H9 (cell line): Measurements from ENCODE around the gene GOLPH3L. TPM values are rescaled to one million over a fixed set of nuclear protein-coding genes. Genes with fewer than 3 reads are reported as not detected.
"Not testable (repeated sequence)": the region's sequence is repeated elsewhere in the genome, so short reads cannot be mapped to it uniquely, and the experiment has no call there.

Experiments
- DNase-seq: peaks from one replicate; pipeline ENCODE4 v3.0.0-alpha.2; 2017
- H2AFZ ChIP-seq: one replicate; pipeline ENCODE4 v1.6.1; 2013; ENCODE audit warnings: mild to moderate bottlenecking, low read length, control low read depth, moderate library complexity
- H2AK5ac ChIP-seq: 2 replicates; pipeline ENCODE4 v1.6.1; 2013; ENCODE audit warnings: low read length, control low read depth, mixed read lengths; ENCODE audit not compliant: insufficient read length
- H2BK120ac ChIP-seq: one replicate; pipeline ENCODE4 v1.6.1; 2013; ENCODE audit warnings: low read depth, mild to moderate bottlenecking, low read length, control low read depth, inconsistent platforms; ENCODE audit not compliant: poor library complexity, severe bottlenecking
- H2BK12ac ChIP-seq: 2 replicates; pipeline ENCODE4 v1.6.1; 2013; ENCODE audit warnings: low read length, control low read depth, mixed read lengths, low read depth; ENCODE audit not compliant: insufficient read length
- H2BK15ac ChIP-seq: 2 replicates; pipeline ENCODE4 v1.6.1; 2013; ENCODE audit warnings: low read depth, low read length, control low read depth
- H2BK20ac ChIP-seq: one replicate; pipeline ENCODE4 v1.6.1; 2013; ENCODE audit warnings: low read depth, mild to moderate bottlenecking, low read length, control low read depth, inconsistent platforms; ENCODE audit not compliant: poor library complexity, severe bottlenecking
- H2BK5ac ChIP-seq: 2 replicates; pipeline ENCODE4 v1.6.1; 2013; ENCODE audit warnings: low read length, control low read depth, mixed read lengths; ENCODE audit not compliant: insufficient read length
- H3K14ac ChIP-seq: 2 replicates; pipeline ENCODE4 v1.6.1; 2013; ENCODE audit warnings: low read length, control low read depth; ENCODE audit not compliant: insufficient read depth
- H3K18ac ChIP-seq: 2 replicates; pipeline ENCODE4 v1.6.1; 2013; ENCODE audit warnings: low read depth, mild to moderate bottlenecking, mixed read lengths, low read length, control low read depth; ENCODE audit not compliant: insufficient read length
- H3K23ac ChIP-seq: 2 replicates; pipeline ENCODE4 v1.6.1; 2013; ENCODE audit warnings: low read length, control low read depth, mixed read lengths, low read depth; ENCODE audit not compliant: insufficient read length
- H3K23me2 ChIP-seq: 2 replicates; pipeline ENCODE4 v1.6.1; 2013; ENCODE audit warnings: low read depth, mild to moderate bottlenecking, mixed read lengths, low read length, control low read depth; ENCODE audit not compliant: insufficient read length, poor library complexity, severe bottlenecking
- H3K27ac ChIP-seq: 2 replicates; pipeline ENCODE4 v1.5.1; 2013; ENCODE audit warnings: low read length, control low read depth, mixed read lengths, low read depth; ENCODE audit not compliant: insufficient read length
- H3K27me3 ChIP-seq: 2 replicates; pipeline ENCODE4 v1.6.1; 2013; ENCODE audit warnings: low read length, control low read depth, inconsistent platforms; ENCODE audit not compliant: insufficient read depth
- H3K4ac ChIP-seq: 2 replicates; pipeline ENCODE4 v1.6.1; 2013; ENCODE audit warnings: low read depth, mild to moderate bottlenecking, control low read depth, inconsistent platforms, low read length, moderate library complexity
- H3K4me1 ChIP-seq: 2 replicates; pipeline ENCODE4 v1.6.1; 2013; ENCODE audit warnings: low read length, control low read depth, inconsistent platforms; ENCODE audit not compliant: insufficient read depth
- H3K4me2 ChIP-seq: 2 replicates; pipeline ENCODE4 v1.6.1; 2013; ENCODE audit warnings: low read length, control low read depth, mixed read lengths; ENCODE audit not compliant: insufficient read length, insufficient read depth
- H3K56ac ChIP-seq: 2 replicates; pipeline ENCODE4 v1.6.1; 2013; ENCODE audit warnings: low read depth, mild to moderate bottlenecking, mixed read lengths, low read length, control low read depth; ENCODE audit not compliant: insufficient read length
- H3K79me1 ChIP-seq: 2 replicates; pipeline ENCODE4 v1.6.1; 2013; ENCODE audit warnings: low read depth, mild to moderate bottlenecking, moderate library complexity, low read length, control low read depth, inconsistent platforms; ENCODE audit not compliant: insufficient read depth, poor library complexity, severe bottlenecking
- H3K79me2 ChIP-seq: 2 replicates; pipeline ENCODE4 v1.6.1; 2013; ENCODE audit warnings: low read length, control low read depth, inconsistent platforms; ENCODE audit not compliant: insufficient read depth
- H3K9ac ChIP-seq: 2 replicates; pipeline ENCODE4 v1.6.1; 2013; ENCODE audit warnings: low read length, control low read depth, mixed read lengths; ENCODE audit not compliant: insufficient read length; ENCODE audit errors: extremely low read depth
- H3K9me3 ChIP-seq: one replicate; pipeline ENCODE4 v1.6.1; 2013; ENCODE audit warnings: low read depth, low read length, inconsistent platforms; ENCODE audit not compliant: control insufficient read depth
- H3T11ph ChIP-seq: one replicate; pipeline ENCODE4 v1.6.1; 2013; ENCODE audit warnings: mild to moderate bottlenecking, low read length, control low read depth, inconsistent platforms
- H4K20me1 ChIP-seq: one replicate; pipeline ENCODE4 v1.6.1; 2013; ENCODE audit not compliant: control insufficient read depth, insufficient read length, insufficient read depth
- H4K5ac ChIP-seq: 2 replicates; pipeline ENCODE4 v1.6.1; 2013; ENCODE audit warnings: low read depth, mild to moderate bottlenecking, mixed read lengths, low read length, control low read depth; ENCODE audit not compliant: insufficient read length
- H4K8ac ChIP-seq: replicated peaks from 2 replicates; pipeline ENCODE4 v1.6.1; 2013; ENCODE audit warnings: low read length, control low read depth, mixed read lengths, low read depth; ENCODE audit not compliant: insufficient read length
- H4K91ac ChIP-seq: 2 replicates; pipeline ENCODE4 v1.6.1; 2013; ENCODE audit warnings: low read depth, mild to moderate bottlenecking, moderate library complexity, mixed read lengths, low read length, control low read depth; ENCODE audit not compliant: insufficient read length
- H3K27ac Mint-ChIP-seq, 3 experiments: 2 replicates in 2 of 3; 3 replicates in 1 of 3; pipeline ENCODE4 v1.8.0; 2020 to 2021; ENCODE audit warnings: mixed read lengths in 3 of 3, mild to moderate bottlenecking in 1 of 3, moderate library complexity in 1 of 3
- H3K27me3 Mint-ChIP-seq: 2 replicates; pipeline ENCODE4 v1.8.0; 2021; ENCODE audit warnings: low read depth, mild to moderate bottlenecking, moderate library complexity, mixed read lengths
- H3K36me3 Mint-ChIP-seq, 3 experiments: 2 replicates in 2 of 3; 3 replicates in 1 of 3; pipeline ENCODE4 v1.8.0; 2020 to 2021; ENCODE audit warnings: low read depth in 3 of 3, mixed read lengths in 3 of 3; ENCODE audit not compliant: insufficient read depth in 1 of 3
- H3K4me1 Mint-ChIP-seq, 2 experiments: 2 replicates each; pipeline ENCODE4 v1.8.0; 2020; ENCODE audit warnings: mixed read lengths in 2 of 2
- H3K4me3 Mint-ChIP-seq, 2 experiments: 2 replicates in 1 of 2; 3 replicates in 1 of 2; pipeline ENCODE4 v1.8.0; 2020 to 2021; ENCODE audit warnings: mild to moderate bottlenecking in 2 of 2, mixed read lengths in 2 of 2, moderate library complexity in 1 of 2
- H3K9me3 Mint-ChIP-seq, 2 experiments: 2 replicates in 1 of 2; 3 replicates in 1 of 2; pipeline ENCODE4 v1.8.0; 2020; ENCODE audit warnings: mild to moderate bottlenecking in 2 of 2, mixed read lengths in 2 of 2, moderate library complexity in 1 of 2
- WGBS: extraction: QIAGEN DNeasy Blood & Tissue Kit; methylation state at CpG from one replicate; pipeline ENCODE4 v1.1.7; 2013; ENCODE audit warnings: missing lambda C conversion rate, low lambda C conversion rate, mixed read lengths; ENCODE audit not compliant: insufficient read length; ENCODE audit errors: extremely low coverage; 5-methylcytosine and 5-hydroxymethylcytosine counted together
- total RNA-seq: library from RNA; stranded (reverse); gene quantifications from 2 replicates; pipeline ENCODE4 v1.2.1, GENCODE V29; 2021
- TF ChIP-seq, protein P1 (sequence below): fragments of 200-600 bp; sonication (generic); conservative IDR thresholded peaks from 3 replicates; pipeline ENCODE4 v1.8.0; 2021; ENCODE audit warnings: antibody characterized with exemption, mild to moderate bottlenecking

GOLPH3L gene
- total RNA-seq, 1 experiment from 2014 or later: 30.5 TPM

DNA sequence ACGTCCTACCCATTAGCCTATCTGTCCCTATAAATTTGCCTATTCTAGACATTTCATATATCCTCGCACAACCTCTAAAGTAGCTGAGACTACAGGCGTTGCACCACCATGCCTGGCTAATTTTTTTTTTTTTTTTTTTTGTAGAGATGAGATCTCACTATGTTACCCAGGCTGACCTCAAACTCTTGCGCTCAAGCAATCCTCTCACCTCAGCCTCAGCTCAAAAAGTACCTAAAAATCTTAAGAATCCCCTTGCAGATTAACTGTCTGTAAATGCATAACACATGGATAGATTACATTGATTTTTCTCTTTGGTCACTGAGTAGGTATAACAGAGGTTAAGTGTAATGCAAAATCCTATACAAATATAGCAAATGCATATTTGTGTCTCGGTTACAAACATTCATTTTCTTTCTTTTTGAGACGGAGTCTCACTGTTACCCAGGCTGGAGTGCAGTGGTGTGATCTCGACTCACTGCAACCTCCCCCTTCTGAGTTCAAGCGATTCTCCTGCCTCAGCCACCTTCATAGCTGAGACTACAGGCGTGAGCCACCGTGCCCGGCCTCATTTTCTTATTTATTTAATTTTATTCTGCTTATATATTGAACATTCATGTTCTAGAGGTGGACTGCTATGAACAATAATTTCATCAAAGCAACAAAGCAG is 21.4 kb upstream of the GOLPH3L start:
- Mint-ChIP-seq H3K27ac (no peak overlapping the region; a peak in 1 of 7 replicates), H3K4me3 (no peak overlapping the region), H3K36me3 (0 out of 7 replicates have a peak, but pooled peaks cover 0 to 1% (median 0%) of the 10 kb centered on the region in 3 experiments), H3K9me3 (peaks cover 0 to 4% of the 10 kb centered on the region in 2 experiments; a peak in 1 of 5 replicates), H3K27me3 (no peaks in the 10 kb centered on the region), H3K4me1 (peaks cover 1% of the 10 kb centered on the region in 2 experiments)
- H3K27ac ChIP-seq: no peak overlapping the region
- H2AFZ ChIP-seq: no peak overlapping the region
- H4K91ac ChIP-seq: no peak overlapping the region
- no peak overlapping the region for H3K14ac ChIP-seq
- H4K20me1 ChIP-seq: no peaks in the 10 kb centered on the region
- H4K8ac ChIP-seq: no peak overlapping the region
- no peak overlapping the region for H2BK120ac ChIP-seq
- no peak overlapping the region for H2BK15ac ChIP-seq
- WGBS: 100% methylated on average over 1 of the region's 11 CpGs
- H3K4me1 ChIP-seq: no peaks in the 10 kb centered on the region
- no peak overlapping the region for H3T11ph ChIP-seq
- no peak overlapping the region for H3K23ac ChIP-seq
- no peaks in the 10 kb centered on the region for H3K27me3 ChIP-seq
- H2AK5ac ChIP-seq: no peak overlapping the region
- no peaks in the 10 kb centered on the region for H3K9me3 ChIP-seq
- H3K4ac ChIP-seq: no peak overlapping the region
- DNase-seq: no peak
- H3K23me2 ChIP-seq: no peaks in the 10 kb centered on the region
- H4K5ac ChIP-seq: no peak overlapping the region
- TF ChIP-seq, protein P1, sequence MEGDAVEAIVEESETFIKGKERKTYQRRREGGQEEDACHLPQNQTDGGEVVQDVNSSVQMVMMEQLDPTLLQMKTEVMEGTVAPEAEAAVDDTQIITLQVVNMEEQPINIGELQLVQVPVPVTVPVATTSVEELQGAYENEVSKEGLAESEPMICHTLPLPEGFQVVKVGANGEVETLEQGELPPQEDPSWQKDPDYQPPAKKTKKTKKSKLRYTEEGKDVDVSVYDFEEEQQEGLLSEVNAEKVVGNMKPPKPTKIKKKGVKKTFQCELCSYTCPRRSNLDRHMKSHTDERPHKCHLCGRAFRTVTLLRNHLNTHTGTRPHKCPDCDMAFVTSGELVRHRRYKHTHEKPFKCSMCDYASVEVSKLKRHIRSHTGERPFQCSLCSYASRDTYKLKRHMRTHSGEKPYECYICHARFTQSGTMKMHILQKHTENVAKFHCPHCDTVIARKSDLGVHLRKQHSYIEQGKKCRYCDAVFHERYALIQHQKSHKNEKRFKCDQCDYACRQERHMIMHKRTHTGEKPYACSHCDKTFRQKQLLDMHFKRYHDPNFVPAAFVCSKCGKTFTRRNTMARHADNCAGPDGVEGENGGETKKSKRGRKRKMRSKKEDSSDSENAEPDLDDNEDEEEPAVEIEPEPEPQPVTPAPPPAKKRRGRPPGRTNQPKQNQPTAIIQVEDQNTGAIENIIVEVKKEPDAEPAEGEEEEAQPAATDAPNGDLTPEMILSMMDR: no peak
- no peak overlapping the region for H3K18ac ChIP-seq
- no peak overlapping the region for H2BK12ac ChIP-seq
- no peaks in the 10 kb centered on the region for H3K79me1 ChIP-seq
- no peak overlapping the region for H3K9ac ChIP-seq
- H2BK20ac ChIP-seq: no peak overlapping the region
- no peaks in the 10 kb centered on the region for H3K79me2 ChIP-seq
- no peak overlapping the region for H3K4me2 ChIP-seq
- H3K56ac ChIP-seq: no peak overlapping the region
- no peak overlapping the region for H2BK5ac ChIP-seq

DNA sequence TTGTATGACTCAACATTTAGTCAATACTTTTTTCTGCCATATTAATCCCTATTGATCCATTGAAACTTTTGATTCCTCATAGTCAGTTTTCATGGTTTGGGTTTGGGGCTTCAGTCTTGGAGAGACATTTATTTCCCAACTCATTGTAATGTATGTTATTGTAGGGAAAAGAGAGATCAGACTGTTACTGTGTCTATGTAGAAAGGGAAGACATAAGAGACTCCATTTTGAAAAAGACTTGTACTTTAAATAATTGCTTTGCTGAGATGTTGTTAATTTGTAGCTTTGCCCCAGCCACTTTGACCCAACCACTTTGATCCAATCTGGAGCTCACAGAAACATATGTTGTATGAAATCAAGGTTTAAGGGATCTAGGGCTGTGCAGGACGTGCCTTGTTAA is 12.1 kb upstream of the GOLPH3L start:
- H3K4me3 Mint-ChIP-seq, H4K20me1 ChIP-seq, H2BK12ac ChIP-seq, H3K4me1 ChIP-seq, H2BK5ac ChIP-seq, H2BK20ac ChIP-seq, H3K27me3 ChIP-seq, H2AK5ac ChIP-seq, H2BK15ac ChIP-seq, H3K36me3 Mint-ChIP-seq, H4K5ac ChIP-seq, DNase-seq, H3K23ac ChIP-seq, H3K79me2 ChIP-seq, H3K9me3 Mint-ChIP-seq, H3K27ac ChIP-seq, H3K4ac ChIP-seq, H3K56ac ChIP-seq, H2AFZ ChIP-seq, H3T11ph ChIP-seq, H3K27ac Mint-ChIP-seq, H3K23me2 ChIP-seq, H3K9ac ChIP-seq, H3K9me3 ChIP-seq, H3K27me3 Mint-ChIP-seq, H3K4me2 ChIP-seq, H3K79me1 ChIP-seq, H3K4me1 Mint-ChIP-seq, H3K14ac ChIP-seq, H4K8ac ChIP-seq, H2BK120ac ChIP-seq, H3K18ac ChIP-seq, H4K91ac ChIP-seq: not testable (repeated sequence)
- WGBS: no CpG with 5 or more reads among the region's 1 CpG
